WTC11 (cell line): Measurements from ENCODE around the gene RWDD4. TPM values are rescaled to one million over a fixed set of nuclear protein-coding genes. Genes with fewer than 3 reads are reported as not detected.

ENCODE experiments used
- ATAC-seq: fragments of 200-7000 bp; cut with Tn5 transposase; 2 replicates; pipeline ENCODE4 v1.10.0; 2021; ENCODE audit warnings: mild to moderate bottlenecking, moderate library complexity
- CTCF ChIA-PET: fragments of 300-600 bp; sonication (Branson Sonifier 250); formaldehyde crosslinking; loops from one replicate; lab custom pipeline; 2021; ENCODE audit warnings: antibody characterized with exemption; lab: Charles Lee
- POLR2A ChIA-PET: fragments of 350-600 bp; sonication (Branson Sonifier 250); formaldehyde crosslinking; loops from one replicate; lab custom pipeline; 2021; ENCODE audit warnings: antibody characterized with exemption; lab: Charles Lee
- DNase-seq: peaks from one replicate; pipeline ENCODE4 v3.0.0; 2021; ENCODE audit warnings: low spot score
- H3K27ac Mint-ChIP-seq: 2 replicates; pipeline ENCODE4 v1.8.0; 2021; ENCODE audit warnings: mixed read lengths
- H3K27me3 Mint-ChIP-seq: 2 replicates; pipeline ENCODE4 v1.8.0; 2021; ENCODE audit warnings: low read depth, mild to moderate bottlenecking, moderate library complexity, mixed read lengths
- H3K36me3 Mint-ChIP-seq: 2 replicates; pipeline ENCODE4 v1.8.0; 2021; ENCODE audit warnings: mixed read lengths
- H3K4me1 Mint-ChIP-seq: 2 replicates; pipeline ENCODE4 v1.8.0; 2022; ENCODE audit warnings: mixed read lengths
- H3K4me3 Mint-ChIP-seq: 2 replicates; pipeline ENCODE4 v1.8.0; 2021; ENCODE audit warnings: mild to moderate bottlenecking, moderate library complexity, mixed read lengths
- H3K9me3 Mint-ChIP-seq: 2 replicates; pipeline ENCODE4 v1.8.0; 2021; ENCODE audit warnings: mixed read lengths
- EMX1 ChIP-seq: fragments of 250-450 bp; sonication (Bioruptor Pico); IDR thresholded peaks from 2 replicates; pipeline ENCODE4 v1.8.0; 2021; ENCODE audit warnings: mild to moderate bottlenecking
- ETV6 ChIP-seq: sonication (generic); formaldehyde crosslinking; IDR thresholded peaks from 2 replicates; pipeline ENCODE4 v1.8.1; 2022; ENCODE audit warnings: mild to moderate bottlenecking, missing genetic modification reagents
- FOXP1 ChIP-seq: sonication (generic); formaldehyde crosslinking; IDR thresholded peaks from 2 replicates; pipeline ENCODE4 v1.8.0; 2022; ENCODE audit warnings: missing genetic modification reagents, mild to moderate bottlenecking, moderate library complexity, borderline replicate concordance
- GABPB1 ChIP-seq: sonication (generic); formaldehyde crosslinking; IDR thresholded peaks from 2 replicates; pipeline ENCODE4 v1.8.1; 2023; ENCODE audit warnings: mild to moderate bottlenecking, missing genetic modification reagents
- NFATC4 ChIP-seq: fragments of 250-450 bp; sonication (Bioruptor Pico); IDR thresholded peaks from 2 replicates; pipeline ENCODE4 v1.9.0; 2021; ENCODE audit warnings: mild to moderate bottlenecking
- NR2C2 ChIP-seq: sonication (generic); formaldehyde crosslinking; IDR thresholded peaks from 2 replicates; pipeline ENCODE4 v1.8.0; 2022; ENCODE audit warnings: mild to moderate bottlenecking, missing genetic modification reagents
- NR3C1 ChIP-seq: sonication (generic); formaldehyde crosslinking; conservative IDR thresholded peaks from 2 replicates; pipeline ENCODE4 v1.8.1; 2023; ENCODE audit warnings: low read depth, mild to moderate bottlenecking, missing genetic modification reagents
- SP1 ChIP-seq: sonication (generic); formaldehyde crosslinking; conservative IDR thresholded peaks from 2 replicates; pipeline ENCODE4 v1.8.1; 2022; ENCODE audit warnings: missing genetic modification reagents
- TCF7 ChIP-seq: sonication (generic); formaldehyde crosslinking; IDR thresholded peaks from 2 replicates; pipeline ENCODE4 v1.8.0; 2022; ENCODE audit warnings: mild to moderate bottlenecking, low read depth, missing genetic modification reagents, moderate library complexity
- TP53 ChIP-seq: sonication (generic); formaldehyde crosslinking; IDR thresholded peaks from 2 replicates; pipeline ENCODE4 v1.8.1; 2023; ENCODE audit warnings: mild to moderate bottlenecking, missing genetic modification reagents
- ZNF219 ChIP-seq: sonication (generic); formaldehyde crosslinking; IDR thresholded peaks from 2 replicates; pipeline ENCODE4 v1.8.0; 2023; ENCODE audit warnings: missing genetic modification reagents, mild to moderate bottlenecking, borderline replicate concordance
- ZNF317 ChIP-seq: sonication (generic); formaldehyde crosslinking; IDR thresholded peaks from 2 replicates; pipeline ENCODE4 v1.8.1; 2023; ENCODE audit warnings: low read depth, mild to moderate bottlenecking, moderate library complexity, missing genetic modification reagents, borderline replicate concordance
- total RNA-seq: library from RNA; stranded (reverse); gene quantifications from 3 replicates; pipeline ENCODE4 v1.2.3, GENCODE V29; 2021
- TF ChIP-seq, protein P1 (sequence below): sonication (generic); formaldehyde crosslinking; IDR thresholded peaks from 2 replicates; pipeline ENCODE4 v1.8.0; 2023; ENCODE audit warnings: mild to moderate bottlenecking, missing genetic modification reagents
- TF ChIP-seq, protein P2 (sequence below): sonication (generic); formaldehyde crosslinking; IDR thresholded peaks from 2 replicates; pipeline ENCODE4 v1.8.1; 2023; ENCODE audit warnings: mild to moderate bottlenecking, moderate library complexity, missing genetic modification reagents
- TF ChIP-seq, protein P3 (sequence below): sonication (generic); formaldehyde crosslinking; IDR thresholded peaks from 2 replicates; pipeline ENCODE4 v1.8.0; 2023; ENCODE audit warnings: missing genetic modification reagents, mild to moderate bottlenecking, borderline replicate concordance
- TF ChIP-seq, protein P4 (sequence below): sonication (generic); formaldehyde crosslinking; IDR thresholded peaks from 2 replicates; pipeline ENCODE4 v1.8.1; 2023; ENCODE audit warnings: mild to moderate bottlenecking, missing genetic modification reagents

Gene RWDD4
- total RNA-seq, 1 experiment from 2014 or later = 17.8 TPM

DNA sequence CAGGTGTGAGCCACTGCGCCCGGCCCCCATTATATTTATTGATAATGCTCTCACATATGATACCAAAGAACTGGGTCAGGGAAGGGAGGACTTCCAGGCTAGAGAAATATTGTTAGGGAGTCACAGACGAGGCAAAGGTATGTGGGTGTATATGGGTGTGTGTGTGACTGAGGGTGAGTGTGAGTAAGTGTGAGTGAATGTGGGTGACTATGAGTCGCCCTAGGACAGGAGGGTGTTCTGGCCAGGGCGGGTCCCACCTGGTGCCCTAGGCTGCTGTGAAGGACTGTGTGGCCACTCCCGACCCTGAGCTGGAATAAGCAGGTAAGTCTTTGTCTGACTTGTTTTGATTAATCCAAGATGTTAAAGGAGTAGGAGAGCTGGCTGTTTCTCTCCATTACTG lies 34.4 kb downstream of the RWDD4 start:
- no peaks in the 10 kb centered on the region for H3K9me3 Mint-ChIP-seq
- TF ChIP-seq, protein P1, sequence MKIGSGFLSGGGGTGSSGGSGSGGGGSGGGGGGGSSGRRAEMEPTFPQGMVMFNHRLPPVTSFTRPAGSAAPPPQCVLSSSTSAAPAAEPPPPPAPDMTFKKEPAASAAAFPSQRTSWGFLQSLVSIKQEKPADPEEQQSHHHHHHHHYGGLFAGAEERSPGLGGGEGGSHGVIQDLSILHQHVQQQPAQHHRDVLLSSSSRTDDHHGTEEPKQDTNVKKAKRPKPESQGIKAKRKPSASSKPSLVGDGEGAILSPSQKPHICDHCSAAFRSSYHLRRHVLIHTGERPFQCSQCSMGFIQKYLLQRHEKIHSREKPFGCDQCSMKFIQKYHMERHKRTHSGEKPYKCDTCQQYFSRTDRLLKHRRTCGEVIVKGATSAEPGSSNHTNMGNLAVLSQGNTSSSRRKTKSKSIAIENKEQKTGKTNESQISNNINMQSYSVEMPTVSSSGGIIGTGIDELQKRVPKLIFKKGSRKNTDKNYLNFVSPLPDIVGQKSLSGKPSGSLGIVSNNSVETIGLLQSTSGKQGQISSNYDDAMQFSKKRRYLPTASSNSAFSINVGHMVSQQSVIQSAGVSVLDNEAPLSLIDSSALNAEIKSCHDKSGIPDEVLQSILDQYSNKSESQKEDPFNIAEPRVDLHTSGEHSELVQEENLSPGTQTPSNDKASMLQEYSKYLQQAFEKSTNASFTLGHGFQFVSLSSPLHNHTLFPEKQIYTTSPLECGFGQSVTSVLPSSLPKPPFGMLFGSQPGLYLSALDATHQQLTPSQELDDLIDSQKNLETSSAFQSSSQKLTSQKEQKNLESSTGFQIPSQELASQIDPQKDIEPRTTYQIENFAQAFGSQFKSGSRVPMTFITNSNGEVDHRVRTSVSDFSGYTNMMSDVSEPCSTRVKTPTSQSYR = no peak
- TF ChIP-seq EMX1 (CRISPR knock-in tag) (no peak), TP53 (CRISPR knock-in tag) (no peak), SP1 (CRISPR knock-in tag) (no peak), ZNF317 (CRISPR knock-in tag) (no peak), ETV6 (CRISPR knock-in tag) (no peak), FOXP1 (CRISPR knock-in tag) (no peak), NR2C2 (no peak), GABPB1 (CRISPR knock-in tag) (no peak), NFATC4 (CRISPR knock-in tag) (no peak)
- TF ChIP-seq, protein P2, sequence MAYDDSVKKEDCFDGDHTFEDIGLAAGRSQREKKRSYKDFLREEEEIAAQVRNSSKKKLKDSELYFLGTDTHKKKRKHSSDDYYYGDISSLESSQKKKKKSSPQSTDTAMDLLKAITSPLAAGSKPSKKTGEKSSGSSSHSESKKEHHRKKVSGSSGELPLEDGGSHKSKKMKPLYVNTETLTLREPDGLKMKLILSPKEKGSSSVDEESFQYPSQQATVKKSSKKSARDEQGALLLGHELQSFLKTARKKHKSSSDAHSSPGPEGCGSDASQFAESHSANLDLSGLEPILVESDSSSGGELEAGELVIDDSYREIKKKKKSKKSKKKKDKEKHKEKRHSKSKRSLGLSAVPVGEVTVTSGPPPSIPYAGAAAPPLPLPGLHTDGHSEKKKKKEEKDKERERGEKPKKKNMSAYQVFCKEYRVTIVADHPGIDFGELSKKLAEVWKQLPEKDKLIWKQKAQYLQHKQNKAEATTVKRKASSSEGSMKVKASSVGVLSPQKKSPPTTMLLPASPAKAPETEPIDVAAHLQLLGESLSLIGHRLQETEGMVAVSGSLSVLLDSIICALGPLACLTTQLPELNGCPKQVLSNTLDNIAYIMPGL (CRISPR knock-in tag) = no peak
- H3K4me3 Mint-ChIP-seq = no peak overlapping the region
- ChIA-PET CTCF (no interaction called here), POLR2A (no interaction called here)
- no peaks in the 10 kb centered on the region; the same call in 1 of the 2 replicates for H3K27me3 Mint-ChIP-seq
- no peaks in the 10 kb centered on the region for H3K4me1 Mint-ChIP-seq
- no peak overlapping the region for H3K27ac Mint-ChIP-seq
- DNase-seq (no peak), ATAC-seq (no peak)
- H3K36me3 Mint-ChIP-seq = no peaks in the 10 kb centered on the region

DNA sequence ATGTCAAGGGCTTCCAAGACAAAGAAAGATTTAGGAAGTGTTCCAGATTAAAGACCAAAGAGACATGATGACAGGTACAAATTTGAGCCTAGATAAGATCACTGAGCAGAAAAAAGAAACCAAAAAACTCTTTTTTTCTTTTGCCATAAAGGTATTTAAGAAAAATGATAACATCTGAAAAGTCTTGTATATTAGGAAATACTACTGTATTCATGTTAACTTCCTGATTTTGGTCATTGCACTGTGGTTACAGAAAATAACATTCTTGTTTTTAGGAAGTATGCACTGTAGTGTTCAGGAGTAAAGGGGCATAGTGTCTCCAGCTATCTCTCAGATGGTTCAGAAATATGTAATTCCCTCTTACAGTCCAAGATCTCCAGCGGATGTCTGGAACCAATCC lies 37.1 kb downstream of the RWDD4 start:
- no peaks in the 10 kb centered on the region; the same call in 1 of the 2 replicates for H3K27me3 Mint-ChIP-seq
- POLR2A ChIA-PET = no interaction called here
- ATAC-seq = no peak

More for the DNA sequence above, 37.1 kb downstream of the RWDD4 start:
- Mint-ChIP-seq H3K36me3 (no peaks in the 10 kb centered on the region), H3K27ac (no peak overlapping the region), H3K4me3 (no peak overlapping the region), H3K9me3 (0 out of 2 replicates have a peak, but pooled peaks cover under 1% of the 10 kb centered on the region)
- DNase-seq = no peak
- TF ChIP-seq, protein P3, sequence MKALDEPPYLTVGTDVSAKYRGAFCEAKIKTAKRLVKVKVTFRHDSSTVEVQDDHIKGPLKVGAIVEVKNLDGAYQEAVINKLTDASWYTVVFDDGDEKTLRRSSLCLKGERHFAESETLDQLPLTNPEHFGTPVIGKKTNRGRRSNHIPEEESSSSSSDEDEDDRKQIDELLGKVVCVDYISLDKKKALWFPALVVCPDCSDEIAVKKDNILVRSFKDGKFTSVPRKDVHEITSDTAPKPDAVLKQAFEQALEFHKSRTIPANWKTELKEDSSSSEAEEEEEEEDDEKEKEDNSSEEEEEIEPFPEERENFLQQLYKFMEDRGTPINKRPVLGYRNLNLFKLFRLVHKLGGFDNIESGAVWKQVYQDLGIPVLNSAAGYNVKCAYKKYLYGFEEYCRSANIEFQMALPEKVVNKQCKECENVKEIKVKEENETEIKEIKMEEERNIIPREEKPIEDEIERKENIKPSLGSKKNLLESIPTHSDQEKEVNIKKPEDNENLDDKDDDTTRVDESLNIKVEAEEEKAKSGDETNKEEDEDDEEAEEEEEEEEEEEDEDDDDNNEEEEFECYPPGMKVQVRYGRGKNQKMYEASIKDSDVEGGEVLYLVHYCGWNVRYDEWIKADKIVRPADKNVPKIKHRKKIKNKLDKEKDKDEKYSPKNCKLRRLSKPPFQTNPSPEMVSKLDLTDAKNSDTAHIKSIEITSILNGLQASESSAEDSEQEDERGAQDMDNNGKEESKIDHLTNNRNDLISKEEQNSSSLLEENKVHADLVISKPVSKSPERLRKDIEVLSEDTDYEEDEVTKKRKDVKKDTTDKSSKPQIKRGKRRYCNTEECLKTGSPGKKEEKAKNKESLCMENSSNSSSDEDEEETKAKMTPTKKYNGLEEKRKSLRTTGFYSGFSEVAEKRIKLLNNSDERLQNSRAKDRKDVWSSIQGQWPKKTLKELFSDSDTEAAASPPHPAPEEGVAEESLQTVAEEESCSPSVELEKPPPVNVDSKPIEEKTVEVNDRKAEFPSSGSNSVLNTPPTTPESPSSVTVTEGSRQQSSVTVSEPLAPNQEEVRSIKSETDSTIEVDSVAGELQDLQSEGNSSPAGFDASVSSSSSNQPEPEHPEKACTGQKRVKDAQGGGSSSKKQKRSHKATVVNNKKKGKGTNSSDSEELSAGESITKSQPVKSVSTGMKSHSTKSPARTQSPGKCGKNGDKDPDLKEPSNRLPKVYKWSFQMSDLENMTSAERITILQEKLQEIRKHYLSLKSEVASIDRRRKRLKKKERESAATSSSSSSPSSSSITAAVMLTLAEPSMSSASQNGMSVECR (CRISPR knock-in tag) = no peak
- TF ChIP-seq ZNF219 (CRISPR knock-in tag) (no peak), TCF7 (CRISPR knock-in tag) (no peak), NR3C1 (CRISPR knock-in tag) (no peak)
- TF ChIP-seq, protein P4, sequence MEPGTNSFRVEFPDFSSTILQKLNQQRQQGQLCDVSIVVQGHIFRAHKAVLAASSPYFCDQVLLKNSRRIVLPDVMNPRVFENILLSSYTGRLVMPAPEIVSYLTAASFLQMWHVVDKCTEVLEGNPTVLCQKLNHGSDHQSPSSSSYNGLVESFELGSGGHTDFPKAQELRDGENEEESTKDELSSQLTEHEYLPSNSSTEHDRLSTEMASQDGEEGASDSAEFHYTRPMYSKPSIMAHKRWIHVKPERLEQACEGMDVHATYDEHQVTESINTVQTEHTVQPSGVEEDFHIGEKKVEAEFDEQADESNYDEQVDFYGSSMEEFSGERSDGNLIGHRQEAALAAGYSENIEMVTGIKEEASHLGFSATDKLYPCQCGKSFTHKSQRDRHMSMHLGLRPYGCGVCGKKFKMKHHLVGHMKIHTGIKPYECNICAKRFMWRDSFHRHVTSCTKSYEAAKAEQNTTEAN = no peak
- TF ChIP-seq, all 79 proteins: peak for 0
- CTCF ChIA-PET = no interaction called here
- no peaks in the 10 kb centered on the region for H3K4me1 Mint-ChIP-seq
